ENCODE results near the gene CAPN15.

Gene CAPN15

GRCh38 chr16:563072-563644, 35.6 kb downstream of the CAPN15 start:
- ATAC-seq, result no peak
- TF ChIP-seq ESRRG (CRISPR knock-in tag; IDR thresholded peaks at IDR 0.05), result no peak
- TF ChIP-seq POU6F1 (CRISPR knock-in tag; IDR thresholded peaks at IDR 0.05; ENCODE audit: borderline replicate concordance, low read depth), result no peak
- no peak for TF ChIP-seq ZNF565 (CRISPR knock-in tag; conservative IDR thresholded peaks at IDR 0.05; ENCODE audit: low read depth)
- no peak for TF ChIP-seq BACH2 (CRISPR knock-in tag; IDR thresholded peaks at IDR 0.05; ENCODE audit: borderline replicate concordance)
- TF ChIP-seq ZNF70 (CRISPR knock-in tag; IDR thresholded peaks at IDR 0.05), result no peak
- TF ChIP-seq GLIS3 (CRISPR knock-in tag; IDR thresholded peaks at IDR 0.05), result no peak
- TF ChIP-seq ZNF8 (CRISPR knock-in tag; IDR thresholded peaks at IDR 0.05), result no peak
- no peak for TF ChIP-seq TSHZ2 (CRISPR knock-in tag; IDR thresholded peaks at IDR 0.05)
- TF ChIP-seq SNAI2 (CRISPR knock-in tag; IDR thresholded peaks at IDR 0.05), result no peak
- TF ChIP-seq TOX (CRISPR knock-in tag; IDR thresholded peaks at IDR 0.05; ENCODE audit: borderline replicate concordance), result no peak
- no peak for TF ChIP-seq PPARA (CRISPR knock-in tag; IDR thresholded peaks at IDR 0.05; ENCODE audit: borderline replicate concordance)
- TF ChIP-seq CSDC2 (CRISPR knock-in tag; IDR thresholded peaks at IDR 0.05), result no peak

- no peak for ATAC-seq
- TF ChIP-seq ZNF565 (CRISPR knock-in tag; conservative IDR thresholded peaks at IDR 0.05; ENCODE audit: low read depth) (no peak), ZFP30 (CRISPR knock-in tag; IDR thresholded peaks at IDR 0.05) (no peak), TCF4 (CRISPR knock-in tag; IDR thresholded peaks at IDR 0.05; ENCODE audit: borderline replicate concordance) (no peak), ARNTL (CRISPR knock-in tag; IDR thresholded peaks at IDR 0.05; ENCODE audit: borderline replicate concordance, low read depth) (no peak), SNAI2 (CRISPR knock-in tag; IDR thresholded peaks at IDR 0.05) (no peak), GLIS3 (CRISPR knock-in tag; IDR thresholded peaks at IDR 0.05) (no peak), ZNF70 (CRISPR knock-in tag; IDR thresholded peaks at IDR 0.05) (no peak), PPARA (CRISPR knock-in tag; IDR thresholded peaks at IDR 0.05; ENCODE audit: borderline replicate concordance) (no peak), POU6F1 (CRISPR knock-in tag; IDR thresholded peaks at IDR 0.05; ENCODE audit: borderline replicate concordance, low read depth) (no peak), OSR1 (CRISPR knock-in tag; IDR thresholded peaks at IDR 0.05) (no peak), ZNF8 (CRISPR knock-in tag; IDR thresholded peaks at IDR 0.05) (no peak)
These were observed 37.3 kb downstream of the CAPN15 start for GRCh38 chr16:564690-565418.

GRCh38 chr16:565419-566330, 38.2 kb downstream of the CAPN15 start:
- TF ChIP-seq PATZ1 (CRISPR knock-in tag; IDR thresholded peaks at IDR 0.05; ENCODE audit: borderline replicate concordance) (0 out of 2 replicates have a peak, but pooled peaks have one; percentile 21), GLIS3 (CRISPR knock-in tag; IDR thresholded peaks at IDR 0.05) (no peak), TCF4 (CRISPR knock-in tag; IDR thresholded peaks at IDR 0.05; ENCODE audit: borderline replicate concordance) (0 out of 2 replicates have a peak, but pooled peaks have one; percentile 15)

More at GRCh38 chr16:565419-566330, 38.2 kb downstream of the CAPN15 start:
- peak; percentile 50 for ATAC-seq
